ENCODE results near the gene DDR1. TPM values are rescaled to one million over a fixed set of nuclear protein-coding genes. Genes with fewer than 3 reads are reported as not detected.
A peak's percentile ranks its signal among the peaks of the same experiment; 100 is the strongest.

The DDR1 gene
- total RNA-seq, 4 donors from 2014 or later = 2.1 to 74.1 (median 30.3) TPM

DNA sequence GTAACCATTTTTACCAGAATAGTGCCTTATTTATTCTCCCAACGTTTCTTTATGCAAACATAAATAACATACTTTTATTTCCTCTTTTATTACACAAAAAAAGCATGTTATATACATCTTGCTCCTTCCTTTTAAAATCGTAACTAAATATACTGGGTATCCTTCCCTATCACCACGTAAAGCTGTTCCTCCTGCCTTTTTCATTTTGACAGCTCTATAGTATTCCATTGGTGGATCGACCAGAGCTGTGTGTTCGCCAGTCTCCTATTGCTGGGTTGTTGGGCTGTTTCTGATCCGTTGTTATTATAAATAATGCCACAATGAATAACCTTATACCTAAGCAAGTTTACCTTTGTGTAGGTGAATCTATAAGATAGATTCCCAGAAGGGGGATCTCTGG is 46.9 kb upstream of the DDR1 start:
- no peak for TF ChIP-seq POLR2A (IDR thresholded peaks at IDR 0.05)
- TF ChIP-seq, protein P1, sequence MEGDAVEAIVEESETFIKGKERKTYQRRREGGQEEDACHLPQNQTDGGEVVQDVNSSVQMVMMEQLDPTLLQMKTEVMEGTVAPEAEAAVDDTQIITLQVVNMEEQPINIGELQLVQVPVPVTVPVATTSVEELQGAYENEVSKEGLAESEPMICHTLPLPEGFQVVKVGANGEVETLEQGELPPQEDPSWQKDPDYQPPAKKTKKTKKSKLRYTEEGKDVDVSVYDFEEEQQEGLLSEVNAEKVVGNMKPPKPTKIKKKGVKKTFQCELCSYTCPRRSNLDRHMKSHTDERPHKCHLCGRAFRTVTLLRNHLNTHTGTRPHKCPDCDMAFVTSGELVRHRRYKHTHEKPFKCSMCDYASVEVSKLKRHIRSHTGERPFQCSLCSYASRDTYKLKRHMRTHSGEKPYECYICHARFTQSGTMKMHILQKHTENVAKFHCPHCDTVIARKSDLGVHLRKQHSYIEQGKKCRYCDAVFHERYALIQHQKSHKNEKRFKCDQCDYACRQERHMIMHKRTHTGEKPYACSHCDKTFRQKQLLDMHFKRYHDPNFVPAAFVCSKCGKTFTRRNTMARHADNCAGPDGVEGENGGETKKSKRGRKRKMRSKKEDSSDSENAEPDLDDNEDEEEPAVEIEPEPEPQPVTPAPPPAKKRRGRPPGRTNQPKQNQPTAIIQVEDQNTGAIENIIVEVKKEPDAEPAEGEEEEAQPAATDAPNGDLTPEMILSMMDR (IDR thresholded peaks at IDR 0.05) = no peak
- Histone ChIP-seq H3K36me3 (no peaks in the 10 kb centered on the region), H3K4me1 (peaks cover 0 to 3% of the 10 kb centered on the region in 2 donors), H3K27me3 (no peaks in the 10 kb centered on the region), H3K27ac (peak overlapping the region in 1 of 2 donors; percentile 12), H3K9me3 (no peaks in the 10 kb centered on the region), H3K4me3 (no peak overlapping the region)
- intact Hi-C loops (cut with DNase I; ENCODE audit: low total_unique reads) = no loop called here
- DNase-seq = no peak

DNA sequence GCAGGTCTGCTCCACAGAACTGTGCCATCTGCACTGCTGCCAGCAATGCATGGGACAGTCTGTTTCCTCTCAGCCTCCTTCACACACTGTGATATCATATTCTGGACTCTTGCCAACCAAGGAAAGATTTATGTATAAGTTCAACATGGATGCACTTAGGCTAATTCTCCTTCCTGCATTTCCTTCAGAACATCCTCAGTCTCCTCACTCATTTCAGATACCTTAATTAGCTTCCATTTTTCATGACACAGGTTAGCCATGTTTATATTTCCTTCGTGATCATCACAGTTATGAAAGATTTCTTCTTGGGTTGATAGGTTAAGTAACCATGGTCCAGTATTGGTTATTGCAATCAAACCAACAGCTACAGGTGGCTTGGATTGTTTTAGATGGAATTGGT is 46.4 kb upstream of the DDR1 start:
- H3K4me3 ChIP-seq = no peak overlapping the region
- no peaks in the 10 kb centered on the region for H3K36me3 ChIP-seq
- no peak for DNase-seq
- H3K9me3 ChIP-seq = no peaks in the 10 kb centered on the region
- H3K27ac ChIP-seq = no peak overlapping the region
- TF ChIP-seq, protein P1 (IDR thresholded peaks at IDR 0.05) = no peak
- TF ChIP-seq POLR2A (IDR thresholded peaks at IDR 0.05) = no peak
- intact Hi-C loops (cut with DNase I; ENCODE audit: low total_unique reads) = no loop called here
- no peaks in the 10 kb centered on the region for H3K27me3 ChIP-seq
- peaks cover 0 to 3% of the 10 kb centered on the region in 2 donors for H3K4me1 ChIP-seq

DNA sequence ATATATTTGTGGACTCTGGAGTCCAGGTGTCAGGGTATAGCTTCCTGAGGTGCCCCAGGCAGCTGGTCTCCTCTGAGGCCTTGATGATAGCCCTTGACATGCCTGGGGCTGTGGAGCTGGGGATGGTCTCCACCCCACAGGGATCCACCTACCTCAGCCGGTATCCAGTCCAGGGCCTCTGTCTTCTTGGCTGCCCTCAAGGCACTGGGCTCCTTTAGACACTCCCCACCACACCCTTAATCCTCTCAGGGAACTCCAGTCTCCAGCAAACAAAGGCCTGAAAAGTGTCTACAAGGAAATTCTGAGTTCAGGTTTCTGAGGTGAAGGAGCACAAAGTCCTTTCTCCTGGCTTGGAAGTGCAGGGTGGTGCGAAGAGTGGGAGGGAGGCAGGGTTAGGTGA is 44.6 kb upstream of the DDR1 start:
- intact Hi-C loops (cut with DNase I; ENCODE audit: low total_unique reads) = no loop called here

DNA sequence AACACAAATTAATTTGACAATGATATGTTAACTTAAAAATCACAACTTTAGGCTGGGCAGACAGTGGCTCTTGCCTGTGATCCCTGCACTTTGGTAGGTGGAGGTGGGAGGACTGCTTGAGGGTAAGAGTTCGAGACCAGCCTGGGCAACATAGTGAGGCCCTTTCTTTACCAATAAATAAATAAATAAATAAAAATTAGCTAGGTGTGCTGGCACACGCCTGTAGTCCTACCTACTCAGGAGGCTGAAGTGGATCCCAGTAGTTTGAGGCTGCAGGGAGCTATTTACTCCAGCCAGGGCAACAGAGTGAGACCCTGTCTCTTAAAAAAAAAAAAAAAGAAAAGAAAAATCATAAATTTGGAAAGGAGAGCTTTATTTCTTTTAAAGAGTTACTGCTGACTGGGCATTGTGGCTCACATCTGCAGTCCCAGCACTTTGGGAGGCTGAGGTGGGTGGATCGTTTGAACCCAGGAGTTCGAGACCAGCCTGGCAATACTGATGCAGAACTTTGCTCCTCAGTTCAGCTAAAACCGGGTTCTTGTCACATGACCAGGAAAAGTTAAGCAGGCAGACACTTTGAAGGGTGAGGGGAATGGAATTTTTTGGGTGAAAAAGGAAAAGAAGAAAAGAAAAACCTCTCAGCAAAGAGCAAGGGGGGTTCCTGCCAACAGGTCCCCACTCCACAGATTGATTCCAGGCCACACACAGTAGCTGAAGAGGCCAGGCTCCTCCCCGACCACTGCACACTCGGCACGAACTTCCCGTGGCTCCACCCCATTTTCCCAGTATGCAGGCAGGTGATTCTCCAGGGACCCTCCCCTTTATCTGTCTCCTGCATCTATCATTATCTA is 44.0 kb upstream of the DDR1 start:
- intact Hi-C loops (cut with DNase I; ENCODE audit: low total_unique reads) = no loop called here

More for the DNA sequence above, 44.6 kb upstream of the DDR1 start:
- Histone ChIP-seq H3K27me3 (no peaks in the 10 kb centered on the region), H3K4me3 (no peak overlapping the region), H3K27ac (no peak overlapping the region), H3K9me3 (no peaks in the 10 kb centered on the region), H3K4me1 (peaks cover 0 to 9% of the 10 kb centered on the region in 2 donors), H3K36me3 (no peaks in the 10 kb centered on the region)
- DNase-seq = no peak
- TF ChIP-seq, protein P1 (IDR thresholded peaks at IDR 0.05) = no peak
- no peak for TF ChIP-seq POLR2A (IDR thresholded peaks at IDR 0.05)

More for the DNA sequence above, 44.0 kb upstream of the DDR1 start:
- H3K27me3 ChIP-seq = no peaks in the 10 kb centered on the region
- DNase-seq = no peak
- no peaks in the 10 kb centered on the region for H3K9me3 ChIP-seq
- peaks cover 0 to 9% of the 10 kb centered on the region in 2 donors for H3K4me1 ChIP-seq
- no peak overlapping the region for H3K4me3 ChIP-seq
- no peak overlapping the region for H3K27ac ChIP-seq
- no peaks in the 10 kb centered on the region for H3K36me3 ChIP-seq
- no peak for TF ChIP-seq POLR2A (IDR thresholded peaks at IDR 0.05)
- TF ChIP-seq, protein P1 (IDR thresholded peaks at IDR 0.05) = no peak

Data from uterus (tissue), 4 donors.